ENCODE results near the gene FIZ1.

The FIZ1 gene

DNA sequence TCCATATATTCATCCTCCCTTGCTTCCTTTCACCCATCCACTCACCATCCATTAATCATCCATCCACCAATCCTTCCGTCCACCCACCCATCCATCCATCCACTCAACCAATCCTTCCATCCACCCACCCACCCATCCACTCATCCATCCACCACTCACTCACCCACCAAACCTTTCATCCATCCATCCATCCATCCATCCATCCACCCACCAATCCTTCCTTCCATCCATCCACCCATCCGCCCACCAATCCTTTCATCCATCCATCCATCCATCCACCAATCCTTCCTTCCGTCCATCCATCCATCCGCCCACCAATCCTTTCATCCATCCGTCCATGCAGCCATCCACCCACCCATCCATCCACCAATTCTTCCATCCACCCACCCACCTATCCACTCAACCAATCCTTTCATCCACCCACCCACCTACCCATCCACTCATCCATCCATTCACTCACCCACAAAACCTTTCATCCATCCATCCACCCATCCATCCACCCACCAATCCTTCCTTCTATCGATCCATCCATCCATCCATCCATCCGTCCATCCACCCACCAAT is 56.9 kb downstream of the FIZ1 start:
- DNase-seq (ENCODE audit: low read depth in 3 of 3), result no peak
